ES-I3 (cell line): ENCODE data around the gene SLC5A9.
"Not testable (repeated sequence)": the region's sequence is repeated elsewhere in the genome, so short reads cannot be mapped to it uniquely, and the experiment has no call there.

Experiments used
- H3K36me3 ChIP-seq: 2 replicates; pipeline ENCODE4 v1.6.1; 2013; ENCODE audit warnings: mild to moderate bottlenecking, low read length, control low read depth, moderate library complexity; ENCODE audit not compliant: insufficient read depth
- H3K4me1 ChIP-seq: 2 replicates; pipeline ENCODE4 v1.6.1; 2013; ENCODE audit warnings: mild to moderate bottlenecking, control low read depth, low read length; ENCODE audit not compliant: insufficient read depth
- H3K9ac ChIP-seq: 2 replicates; pipeline ENCODE4 v1.6.1; 2013; ENCODE audit warnings: low read depth, mild to moderate bottlenecking, low read length, moderate library complexity
- H3K9me3 ChIP-seq: 2 replicates; pipeline ENCODE4 v1.6.1; 2013; ENCODE audit warnings: mild to moderate bottlenecking, low read length, moderate library complexity; ENCODE audit not compliant: control insufficient read depth, insufficient read depth

SLC5A9 gene

GRCh38 chr1:48203287-48203900, 19.1 kb upstream of the SLC5A9 start:
- peaks cover 10% of the 10 kb centered on the region for H3K4me1 ChIP-seq
- H3K36me3 ChIP-seq, result no peaks in the 10 kb centered on the region
- no peak overlapping the region for H3K9ac ChIP-seq

GRCh38 chr1:48205522-48205921, 17.0 kb upstream of the SLC5A9 start:
- Histone ChIP-seq H3K36me3 (no peaks in the 10 kb centered on the region), H3K9ac (no peak overlapping the region), H3K4me1 (peaks cover 10% of the 10 kb centered on the region), H3K9me3 (no peaks in the 10 kb centered on the region)

More at GRCh38 chr1:48203287-48203900, 19.1 kb upstream of the SLC5A9 start:
- no peaks in the 10 kb centered on the region for H3K9me3 ChIP-seq

DNA sequence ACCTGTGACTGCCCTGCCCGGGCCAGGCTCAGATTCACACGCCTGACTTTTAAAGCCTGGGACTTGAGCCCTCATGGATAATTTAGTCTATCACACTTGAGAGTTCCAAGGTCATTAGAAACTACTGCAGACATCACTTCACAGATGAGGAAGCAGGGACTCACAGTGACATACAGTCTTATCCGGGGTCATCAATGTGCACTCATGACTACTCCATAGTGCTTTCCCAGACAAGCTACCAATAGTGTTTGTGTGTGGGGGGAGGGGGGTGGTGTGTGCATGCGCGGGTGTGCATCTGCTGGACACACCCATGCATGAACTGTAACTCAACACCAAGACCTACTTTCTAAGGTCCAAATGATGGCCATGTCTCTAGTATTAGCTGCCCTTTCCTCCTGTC, 16.1 kb upstream of the SLC5A9 start:
- Histone ChIP-seq H3K4me1 (peaks cover 10% of the 10 kb centered on the region), H3K36me3 (no peaks in the 10 kb centered on the region), H3K9ac (no peak overlapping the region), H3K9me3 (no peaks in the 10 kb centered on the region)

GRCh38 chr1:48207131-48207530, 15.4 kb upstream of the SLC5A9 start:
- no peaks in the 10 kb centered on the region for H3K9me3 ChIP-seq
- H3K4me1 ChIP-seq, result peaks cover 10% of the 10 kb centered on the region
- H3K36me3 ChIP-seq, result no peaks in the 10 kb centered on the region
- H3K9ac ChIP-seq, result no peak overlapping the region

DNA sequence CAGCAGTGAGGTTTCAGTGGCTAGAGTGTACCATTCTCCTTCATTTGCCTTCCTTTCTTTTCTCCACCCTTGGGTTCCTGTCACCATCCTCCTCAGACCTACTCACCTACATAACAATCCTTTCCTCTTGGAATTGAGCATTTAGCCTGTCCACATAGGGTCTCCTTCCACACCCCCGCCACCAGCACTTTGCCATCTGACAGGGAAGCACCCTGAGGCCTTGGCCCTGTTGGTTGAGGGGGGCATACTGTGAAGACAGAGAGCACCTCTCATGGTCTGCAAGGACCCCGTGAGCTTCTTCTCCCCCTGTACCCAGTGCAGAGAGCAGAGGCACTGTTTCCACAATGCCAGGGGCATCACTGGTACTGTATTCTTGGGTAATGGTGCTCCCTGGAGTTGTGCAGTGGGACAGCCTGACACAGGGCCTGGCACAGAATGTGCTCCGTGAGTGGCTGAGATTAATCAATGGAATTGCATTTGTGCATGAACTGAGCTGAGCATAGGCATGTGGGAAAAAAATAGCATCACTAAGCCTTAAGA, 14.9 kb upstream of the SLC5A9 start:
- Histone ChIP-seq H3K9me3 (no peaks in the 10 kb centered on the region), H3K4me1 (peaks cover 7% of the 10 kb centered on the region), H3K9ac (no peak overlapping the region), H3K36me3 (no peaks in the 10 kb centered on the region)

DNA sequence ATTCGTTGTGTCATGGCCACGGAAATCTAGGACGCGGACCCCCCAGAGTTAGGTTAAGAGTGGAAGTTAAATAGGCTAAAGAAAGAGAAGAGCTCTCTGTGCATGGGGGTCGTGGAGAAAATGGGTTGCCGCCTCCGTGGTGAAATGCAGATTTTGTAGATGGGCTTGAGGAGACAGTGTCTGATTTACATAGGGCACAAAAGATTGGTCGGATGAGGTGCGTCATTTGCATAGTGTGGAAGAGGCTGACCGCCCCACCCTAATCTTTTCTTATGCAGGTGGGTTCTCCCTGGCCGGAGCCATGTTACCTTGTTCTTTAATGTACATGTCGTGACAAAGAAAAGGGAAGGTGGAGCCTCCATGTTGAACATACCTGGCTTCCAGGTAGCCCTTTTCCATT, 14.3 kb upstream of the SLC5A9 start:
- Histone ChIP-seq H3K36me3 (no peaks in the 10 kb centered on the region), H3K4me1 (peaks cover 7% of the 10 kb centered on the region), H3K9ac (no peak overlapping the region), H3K9me3 (no peaks in the 10 kb centered on the region)

GRCh38 chr1:48208652-48209051, 13.9 kb upstream of the SLC5A9 start:
- Histone ChIP-seq H3K9me3 (no peaks in the 10 kb centered on the region), H3K36me3 (no peaks in the 10 kb centered on the region), H3K4me1 (peaks cover 7% of the 10 kb centered on the region), H3K9ac (no peak overlapping the region)

DNA sequence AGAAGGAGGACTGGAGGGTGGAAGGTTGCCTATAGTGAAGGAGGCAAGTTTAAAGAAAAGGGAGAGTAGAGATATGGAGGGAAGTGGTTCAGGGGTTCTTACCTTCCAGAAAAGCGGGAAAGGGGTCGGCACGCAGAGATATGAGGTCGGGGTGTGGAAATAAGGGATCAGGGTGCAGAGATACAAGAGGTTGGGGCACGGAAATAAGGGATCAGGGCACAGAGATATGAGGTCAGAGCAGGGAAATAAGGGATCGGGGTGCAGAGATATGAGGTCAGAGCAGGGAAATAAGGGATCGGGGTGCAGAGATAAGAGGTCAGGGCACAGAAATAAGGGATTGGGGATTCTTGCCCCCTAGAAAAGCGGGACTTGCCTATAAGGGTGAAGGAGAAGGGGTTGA, 9.1 kb upstream of the SLC5A9 start:
- not testable (repeated sequence) for H3K9me3 ChIP-seq, H3K36me3 ChIP-seq
- Histone ChIP-seq H3K9ac (peak overlapping the region; percentile 20; the same call in 1 of the 2 replicates), H3K4me1 (peaks cover 24% of the 10 kb centered on the region; the same call in 1 of the 2 replicates)

- peak overlapping the region; percentile 20; the same call in 1 of the 2 replicates for H3K9ac ChIP-seq
- not testable (repeated sequence) for H3K9me3 ChIP-seq, H3K36me3 ChIP-seq
- peaks cover 24% of the 10 kb centered on the region; the same call in 1 of the 2 replicates for H3K4me1 ChIP-seq
Observed at GRCh38 chr1:48214366-48214765, 8.2 kb upstream of the SLC5A9 start.

DNA sequence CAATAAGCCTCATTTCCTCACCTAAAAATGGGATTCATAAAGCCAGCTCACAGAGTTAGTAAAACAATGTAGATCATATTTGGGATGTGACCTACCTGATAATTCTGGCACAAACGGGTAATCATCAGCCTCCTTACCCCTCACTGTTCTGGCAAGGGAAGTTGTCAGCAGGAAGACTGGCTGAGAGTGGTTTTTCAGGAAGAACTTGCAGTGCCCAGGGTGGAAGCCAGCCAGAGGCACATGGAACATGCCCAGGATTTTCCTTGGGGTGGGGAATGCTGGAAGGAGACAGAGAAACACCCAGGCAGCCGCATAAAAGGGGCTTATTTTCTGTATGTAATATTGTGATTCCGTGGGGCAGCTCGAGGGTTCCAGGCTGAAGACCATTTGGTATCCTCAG, 7.7 kb upstream of the SLC5A9 start:
- Histone ChIP-seq H3K36me3 (no peaks in the 10 kb centered on the region), H3K4me1 (peaks cover 24% of the 10 kb centered on the region; the same call in 1 of the 2 replicates), H3K9me3 (no peaks in the 10 kb centered on the region), H3K9ac (no peak overlapping the region)

GRCh38 chr1:48215222-48215621, 7.3 kb upstream of the SLC5A9 start:
- H3K9me3 ChIP-seq, result no peaks in the 10 kb centered on the region
- no peak overlapping the region for H3K9ac ChIP-seq
- no peaks in the 10 kb centered on the region for H3K36me3 ChIP-seq
- H3K4me1 ChIP-seq, result peaks cover 24% of the 10 kb centered on the region; the same call in 1 of the 2 replicates

DNA sequence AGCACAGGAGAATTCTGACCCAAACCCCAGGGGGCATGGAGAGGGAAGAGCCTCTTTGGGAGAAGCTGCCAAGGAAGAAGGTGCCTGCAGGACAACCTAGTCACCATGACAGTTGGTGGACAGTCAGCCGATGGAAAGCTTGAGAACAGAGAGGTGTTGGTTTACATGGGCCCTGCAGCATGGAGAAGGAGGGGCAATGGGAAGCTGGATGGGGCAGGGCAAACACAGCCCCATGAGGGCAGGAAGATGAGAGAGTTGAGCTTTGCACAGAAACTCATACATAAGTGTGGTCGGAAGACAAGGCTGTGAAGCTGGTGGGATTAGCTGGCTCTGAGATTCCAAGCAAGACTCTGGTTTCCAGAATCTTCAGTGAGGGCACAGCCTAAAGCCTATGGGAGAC, 6.6 kb upstream of the SLC5A9 start:
- Histone ChIP-seq H3K36me3 (no peaks in the 10 kb centered on the region), H3K4me1 (peaks cover 24% of the 10 kb centered on the region; the same call in 1 of the 2 replicates), H3K9me3 (no peaks in the 10 kb centered on the region), H3K9ac (no peak overlapping the region)

DNA sequence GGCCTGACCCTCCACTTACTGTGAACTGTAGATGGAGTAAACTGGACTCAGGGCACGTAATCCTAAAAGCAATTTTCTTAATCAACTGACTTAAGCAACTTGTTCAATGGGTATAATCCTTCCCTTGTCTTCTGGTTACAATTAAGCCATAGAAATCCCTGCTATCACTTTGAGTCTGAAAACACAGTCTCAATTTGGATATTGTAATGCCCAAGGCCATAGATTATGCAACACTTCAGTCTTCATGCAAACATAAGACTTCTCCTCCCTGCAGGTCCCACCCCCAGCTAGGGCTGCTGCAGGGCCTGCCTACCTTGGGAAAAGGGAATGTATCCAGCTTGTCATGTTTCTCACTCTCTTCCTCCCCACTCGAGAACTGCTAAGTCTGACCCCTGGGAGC, 6.2 kb upstream of the SLC5A9 start:
- Histone ChIP-seq H3K9me3 (no peaks in the 10 kb centered on the region), H3K9ac (no peak overlapping the region), H3K36me3 (no peaks in the 10 kb centered on the region), H3K4me1 (peaks cover 24% of the 10 kb centered on the region; the same call in 1 of the 2 replicates)

DNA sequence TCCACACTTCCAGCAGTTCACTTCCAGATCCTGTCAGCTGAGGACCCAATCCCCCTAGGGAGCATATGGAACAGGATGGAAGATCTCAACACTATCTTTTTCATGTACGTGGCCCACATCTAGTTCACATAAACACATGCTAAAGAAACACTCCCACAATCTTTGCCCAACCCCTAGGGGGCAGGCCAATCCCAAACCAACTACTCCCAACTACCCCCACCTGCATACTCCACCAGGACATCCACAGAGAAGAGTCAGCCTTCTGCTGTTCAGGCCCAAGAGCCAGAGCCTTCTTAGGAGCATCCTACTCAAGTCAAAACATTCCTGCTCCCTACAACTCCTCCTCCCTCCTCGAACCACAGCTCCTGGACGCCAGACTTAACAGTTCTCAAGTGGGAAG, 5.6 kb upstream of the SLC5A9 start:
- Histone ChIP-seq H3K9me3 (no peaks in the 10 kb centered on the region), H3K9ac (no peak overlapping the region), H3K36me3 (no peaks in the 10 kb centered on the region), H3K4me1 (peaks cover 24% of the 10 kb centered on the region; the same call in 1 of the 2 replicates)

- no peaks in the 10 kb centered on the region; the same call in 1 of the 2 replicates for H3K36me3 ChIP-seq
- no peak overlapping the region for H3K9ac ChIP-seq
- peaks cover 24% of the 10 kb centered on the region; the same call in 1 of the 2 replicates for H3K4me1 ChIP-seq
Observed at GRCh38 chr1:48217856-48218255, 4.7 kb upstream of the SLC5A9 start.

More at GRCh38 chr1:48217856-48218255, 4.7 kb upstream of the SLC5A9 start:
- no peaks in the 10 kb centered on the region for H3K9me3 ChIP-seq
